Progenitor cell of endocrine pancreas (in vitro differentiated cells): ENCODE data around the gene PSMA7. TPM values are rescaled to one million over a fixed set of nuclear protein-coding genes. Genes with fewer than 3 reads are reported as not detected.

Experiments used
- DNase-seq: peaks from one replicate; pipeline ENCODE4 v3.0.0; 2021; ENCODE audit warnings: low spot score; ENCODE audit not compliant: unreplicated experiment
- H3K27ac Mint-ChIP-seq: 2 replicates; pipeline ENCODE4 v1.8.0; 2021; ENCODE audit warnings: mild to moderate bottlenecking, moderate library complexity, mixed read lengths
- H3K27me3 Mint-ChIP-seq: 2 replicates; pipeline ENCODE4 v1.8.0; 2021; ENCODE audit warnings: mixed read lengths
- H3K36me3 Mint-ChIP-seq: 2 replicates; pipeline ENCODE4 v1.8.0; 2022; ENCODE audit warnings: mixed read lengths; ENCODE audit not compliant: insufficient read depth
- H3K4me1 Mint-ChIP-seq: 2 replicates; pipeline ENCODE4 v1.8.0; 2021; ENCODE audit warnings: low read depth, mixed read lengths
- H3K4me3 Mint-ChIP-seq: 2 replicates; pipeline ENCODE4 v1.8.0; 2021; ENCODE audit warnings: low read depth, mild to moderate bottlenecking, moderate library complexity, mixed read lengths
- H3K9me3 Mint-ChIP-seq: 2 replicates; pipeline ENCODE4 v1.8.0; 2021; ENCODE audit warnings: low read depth, mixed read lengths
- CTCF ChIP-seq: fragments of 200-600 bp; sonication (generic); IDR thresholded peaks from one replicate; pipeline ENCODE4 v1.5.0; 2021; ENCODE audit warnings: antibody characterized with exemption, mild to moderate bottlenecking; ENCODE audit not compliant: unreplicated experiment
- total RNA-seq: library from RNA; stranded (reverse); gene quantifications from 2 replicates; pipeline ENCODE4 v1.2.1, GENCODE V29; 2021

PSMA7 gene
- total RNA-seq, 1 donor from 2014 or later: 221 TPM

GRCh38 chr20:62105592-62105991 lies 37.6 kb downstream of the PSMA7 start:
- no peak for TF ChIP-seq CTCF
- Mint-ChIP-seq H3K27me3 (peaks cover under 1% of the 10 kb centered on the region), H3K4me1 (no peaks in the 10 kb centered on the region), H3K9me3 (peaks cover 12% of the 10 kb centered on the region), H3K36me3 (peaks cover 3% of the 10 kb centered on the region), H3K4me3 (no peak overlapping the region), H3K27ac (no peak overlapping the region)
- no peak for DNase-seq

- no peaks in the 10 kb centered on the region for H3K4me1 Mint-ChIP-seq
- DNase-seq: no peak
- peaks cover 3% of the 10 kb centered on the region for H3K27me3 Mint-ChIP-seq
- H3K36me3 Mint-ChIP-seq: peaks cover 3% of the 10 kb centered on the region
- TF ChIP-seq CTCF: no peak
- H3K27ac Mint-ChIP-seq: no peak overlapping the region
- no peak overlapping the region for H3K4me3 Mint-ChIP-seq
- H3K9me3 Mint-ChIP-seq: peaks cover 9% of the 10 kb centered on the region
These were observed 38.3 kb downstream of the PSMA7 start for GRCh38 chr20:62104791-62105345.

- Mint-ChIP-seq H3K27me3 (peaks cover 3% of the 10 kb centered on the region), H3K27ac (no peak overlapping the region), H3K4me3 (no peak overlapping the region), H3K9me3 (peaks cover 7% of the 10 kb centered on the region), H3K4me1 (no peaks in the 10 kb centered on the region), H3K36me3 (peaks cover under 1% of the 10 kb centered on the region)
- no peak for DNase-seq
- TF ChIP-seq CTCF: no peak
These were observed 38.9 kb downstream of the PSMA7 start for GRCh38 chr20:62104234-62104789.

- Mint-ChIP-seq H3K27me3 (peaks cover 3% of the 10 kb centered on the region), H3K36me3 (no peaks in the 10 kb centered on the region), H3K4me3 (no peak overlapping the region), H3K27ac (no peak overlapping the region), H3K9me3 (peaks cover under 1% of the 10 kb centered on the region), H3K4me1 (no peaks in the 10 kb centered on the region)
- DNase-seq: no peak
- no peak for TF ChIP-seq CTCF
These were observed 39.5 kb downstream of the PSMA7 start for GRCh38 chr20:62103508-62104233.

- TF ChIP-seq CTCF: no peak
These were observed 42.1 kb downstream of the PSMA7 start for GRCh38 chr20:62101078-62101477.

More at GRCh38 chr20:62101078-62101477, 42.1 kb downstream of the PSMA7 start:
- no peak overlapping the region for H3K4me3 Mint-ChIP-seq
- H3K9me3 Mint-ChIP-seq: no peaks in the 10 kb centered on the region
- no peak overlapping the region for H3K27ac Mint-ChIP-seq
- no peaks in the 10 kb centered on the region for H3K36me3 Mint-ChIP-seq
- H3K4me1 Mint-ChIP-seq: no peaks in the 10 kb centered on the region
- DNase-seq: no peak
- peaks cover 3% of the 10 kb centered on the region for H3K27me3 Mint-ChIP-seq
